Measurements from ENCODE around the gene C15orf39.

Gene C15orf39

GRCh38 chr15:75167588-75168350 is 33.9 kb upstream of the C15orf39 start:
- H3K4me3 ChIP-seq (replicated peaks; ENCODE audit: low read depth, low read length), result no peak overlapping the region
- no peak for TF ChIP-seq CTCF (IDR thresholded peaks at IDR 0.05; ENCODE audit: low read length, missing control alignments)
- DNase-seq (ENCODE audit: low read depth), result peak; percentile 74

GRCh38 chr15:75168374-75168773 is 33.3 kb upstream of the C15orf39 start:
- no peak for DNase-seq (ENCODE audit: low read depth)
- no peak overlapping the region for H3K4me3 ChIP-seq (replicated peaks; ENCODE audit: low read depth, low read length)
- TF ChIP-seq CTCF (IDR thresholded peaks at IDR 0.05; ENCODE audit: low read length, missing control alignments), result no peak

- DNase-seq (ENCODE audit: low read depth), result no peak
Observed at GRCh38 chr15:75170203-75170602, 31.5 kb upstream of the C15orf39 start.

GRCh38 chr15:75170711-75171341 is 30.9 kb upstream of the C15orf39 start:
- peak; percentile 38 for DNase-seq (ENCODE audit: low read depth)
- TF ChIP-seq CTCF (IDR thresholded peaks at IDR 0.05; ENCODE audit: low read length, missing control alignments), result no peak
- H3K4me3 ChIP-seq (replicated peaks; ENCODE audit: low read depth, low read length), result no peak overlapping the region

More at GRCh38 chr15:75170203-75170602, 31.5 kb upstream of the C15orf39 start:
- no peak overlapping the region for H3K4me3 ChIP-seq (replicated peaks; ENCODE audit: low read depth, low read length)
- TF ChIP-seq CTCF (IDR thresholded peaks at IDR 0.05; ENCODE audit: low read length, missing control alignments), result no peak

GRCh38 chr15:75171408-75171807 is 30.3 kb upstream of the C15orf39 start:
- no peak for TF ChIP-seq CTCF (IDR thresholded peaks at IDR 0.05; ENCODE audit: low read length, missing control alignments)
- no peak overlapping the region for H3K4me3 ChIP-seq (replicated peaks; ENCODE audit: low read depth, low read length)
- DNase-seq (ENCODE audit: low read depth), result peak; percentile 59

- no peak for DNase-seq (ENCODE audit: low read depth)
- TF ChIP-seq CTCF (IDR thresholded peaks at IDR 0.05; ENCODE audit: low read length, missing control alignments), result no peak
- H3K4me3 ChIP-seq (replicated peaks; ENCODE audit: low read depth, low read length), result no peak overlapping the region
Observed at GRCh38 chr15:75172284-75172820, 29.3 kb upstream of the C15orf39 start.

All from fibroblast of pulmonary artery (primary cell).